ENCODE measurements around the gene UBE2G1. TPM values are rescaled to one million over a fixed set of nuclear protein-coding genes. Genes with fewer than 3 reads are reported as not detected.

Gene UBE2G1
- total and polyA plus RNA-seq, 2 of the 13 experiments (the other 11 are each of a cell fraction or from before 2014, with no cell fraction given), result 27.9 to 42.6 TPM

- no peak overlapping the region for H3K27ac ChIP-seq (ENCODE audit: extremely low read length, insufficient read depth, low read length)
- H4K20me1 ChIP-seq (ENCODE audit: insufficient read depth, low read length), result no peaks in the 10 kb centered on the region
- peaks cover 20% of the 10 kb centered on the region for H3K4me1 ChIP-seq (ENCODE audit: insufficient read depth, low read length)
- FAIRE-seq, result no peak
- H3K36me3 ChIP-seq (replicated peaks in 1 of 2; ENCODE audit: control insufficient read depth in 1 of 2, insufficient read depth in 2 of 2, low read length in 2 of 2), result 0 out of 5 replicates have a peak, but pooled peaks cover 2 to 8% of the 10 kb centered on the region in 2 experiments
- intact Hi-C loops (cut with micrococcal nuclease; ENCODE audit: unreplicated experiment), result no loop called here
- H3K9me3 ChIP-seq (ENCODE audit: low read length), result no peaks in the 10 kb centered on the region
- H3K4me3 ChIP-seq (replicated peaks in 1 of 3; ENCODE audit: insufficient read depth in 1 of 3, low read depth in 2 of 3, low read length in 3 of 3), result no peak overlapping the region
- H2AFZ ChIP-seq (ENCODE audit: low read length), result no peak overlapping the region
- H3K9ac ChIP-seq (ENCODE audit: insufficient read depth, low read depth, low read length), result no peak overlapping the region
- ChIA-PET CTCF (ENCODE audit: low intra/inter-chr PET ratio, low total read pairs) (no interaction called here), POLR2A (no interaction called here)
- BruUV-seq (replicated peaks), result no TSS peak
- TF ChIP-seq ZBTB4 (CRISPR knock-in tag; IDR thresholded peaks at IDR 0.05; ENCODE audit: borderline replicate concordance) (no peak), SATB2 (CRISPR knock-in tag; IDR thresholded peaks at IDR 0.05) (no peak), AGO1 (IDR thresholded peaks at IDR 0.05; ENCODE audit: low read depth, low read length, poor library complexity, severe bottlenecking) (no peak)
- no peak for ATAC-seq
- no peaks in the 10 kb centered on the region for H3K27me3 ChIP-seq (ENCODE audit: control insufficient read depth in 1 of 2, insufficient read depth in 2 of 2, low read length in 2 of 2)
- H3K79me2 ChIP-seq (ENCODE audit: insufficient read depth, low read length), result no peaks in the 10 kb centered on the region
- in situ Hi-C loops (cut with HindIII; ENCODE audit: extremely low pct_ligation_motif_present, low pct_unique_long_range_greater_than_20kb), result no loop called here
- 99% methylated on average over 19 of the region's 47 CpGs for WGBS (ENCODE audit: low lambda C conversion rate)
- H3K4me2 ChIP-seq (ENCODE audit: low read depth, low read length), result no peak overlapping the region
- DNase-seq (ENCODE audit: low spot score), result no peak
These were observed 144.4 kb downstream of the UBE2G1 start for GRCh38 chr17:4221899-4222659.

GRCh38 chr17:4221163-4221562, 145.3 kb downstream of the UBE2G1 start:
- CTCF ChIA-PET (ENCODE audit: low intra/inter-chr PET ratio, low total read pairs), result no interaction called here
- Histone ChIP-seq H3K4me2 (ENCODE audit: low read depth, low read length) (peak overlapping the region; percentile 34; the same call in 1 of the 2 replicates), H3K79me2 (ENCODE audit: insufficient read depth, low read length) (no peaks in the 10 kb centered on the region), H3K9ac (ENCODE audit: insufficient read depth, low read depth, low read length) (no peak overlapping the region), H4K20me1 (ENCODE audit: insufficient read depth, low read length) (no peaks in the 10 kb centered on the region), H3K27me3 (ENCODE audit: control insufficient read depth in 1 of 2, insufficient read depth in 2 of 2, low read length in 2 of 2) (no peaks in the 10 kb centered on the region), H3K27ac (ENCODE audit: extremely low read length, insufficient read depth, low read length) (peak overlapping the region; percentile 24), H3K9me3 (ENCODE audit: low read length) (no peaks in the 10 kb centered on the region), H3K4me1 (ENCODE audit: insufficient read depth, low read length) (peaks cover 20% of the 10 kb centered on the region), H3K36me3 (replicated peaks in 1 of 2; ENCODE audit: control insufficient read depth in 1 of 2, insufficient read depth in 2 of 2, low read length in 2 of 2) (peaks cover 4 to 15% of the 10 kb centered on the region in 2 experiments; a peak in 2 of 5 replicates), H2AFZ (ENCODE audit: low read length) (no peak overlapping the region), H3K4me3 (replicated peaks in 1 of 3; ENCODE audit: insufficient read depth in 1 of 3, low read depth in 2 of 3, low read length in 3 of 3) (no peak overlapping the region)
- ATAC-seq, result peak; percentile 88
- intact Hi-C loops (cut with micrococcal nuclease; ENCODE audit: unreplicated experiment) (no loop called here), in situ Hi-C loops (cut with HindIII; ENCODE audit: extremely low pct_ligation_motif_present, low pct_unique_long_range_greater_than_20kb) (no loop called here)
- BruUV-seq (replicated peaks), result no TSS peak
- DNase-seq (ENCODE audit: low spot score), result peak; percentile 59
- WGBS (ENCODE audit: low lambda C conversion rate), result 0% methylated on average over 4 of the region's 4 CpGs
- POLR2A ChIA-PET, result no interaction called here
- FAIRE-seq, result peak; percentile 67
- no peak for TF ChIP-seq AGO2 (optimal IDR thresholded peaks at IDR 0.05; ENCODE audit: low read depth, low read length)
- no peak for TF ChIP-seq ZKSCAN8 (CRISPR knock-in tag; IDR thresholded peaks at IDR 0.05; ENCODE audit: borderline replicate concordance)
- peak; percentile 9; the same call in 1 of the 2 replicates for TF ChIP-seq CREM (IDR thresholded peaks at IDR 0.05)
- no peak for TF ChIP-seq CREM (CRISPR knock-in tag; IDR thresholded peaks at IDR 0.05)
- no peak for TF ChIP-seq STAG1 (CRISPR knock-in tag; IDR thresholded peaks at IDR 0.05)
- TF ChIP-seq BHLHE40 (IDR thresholded peaks at IDR 0.05; ENCODE audit: low read length), result no peak
- TF ChIP-seq, protein P1, sequence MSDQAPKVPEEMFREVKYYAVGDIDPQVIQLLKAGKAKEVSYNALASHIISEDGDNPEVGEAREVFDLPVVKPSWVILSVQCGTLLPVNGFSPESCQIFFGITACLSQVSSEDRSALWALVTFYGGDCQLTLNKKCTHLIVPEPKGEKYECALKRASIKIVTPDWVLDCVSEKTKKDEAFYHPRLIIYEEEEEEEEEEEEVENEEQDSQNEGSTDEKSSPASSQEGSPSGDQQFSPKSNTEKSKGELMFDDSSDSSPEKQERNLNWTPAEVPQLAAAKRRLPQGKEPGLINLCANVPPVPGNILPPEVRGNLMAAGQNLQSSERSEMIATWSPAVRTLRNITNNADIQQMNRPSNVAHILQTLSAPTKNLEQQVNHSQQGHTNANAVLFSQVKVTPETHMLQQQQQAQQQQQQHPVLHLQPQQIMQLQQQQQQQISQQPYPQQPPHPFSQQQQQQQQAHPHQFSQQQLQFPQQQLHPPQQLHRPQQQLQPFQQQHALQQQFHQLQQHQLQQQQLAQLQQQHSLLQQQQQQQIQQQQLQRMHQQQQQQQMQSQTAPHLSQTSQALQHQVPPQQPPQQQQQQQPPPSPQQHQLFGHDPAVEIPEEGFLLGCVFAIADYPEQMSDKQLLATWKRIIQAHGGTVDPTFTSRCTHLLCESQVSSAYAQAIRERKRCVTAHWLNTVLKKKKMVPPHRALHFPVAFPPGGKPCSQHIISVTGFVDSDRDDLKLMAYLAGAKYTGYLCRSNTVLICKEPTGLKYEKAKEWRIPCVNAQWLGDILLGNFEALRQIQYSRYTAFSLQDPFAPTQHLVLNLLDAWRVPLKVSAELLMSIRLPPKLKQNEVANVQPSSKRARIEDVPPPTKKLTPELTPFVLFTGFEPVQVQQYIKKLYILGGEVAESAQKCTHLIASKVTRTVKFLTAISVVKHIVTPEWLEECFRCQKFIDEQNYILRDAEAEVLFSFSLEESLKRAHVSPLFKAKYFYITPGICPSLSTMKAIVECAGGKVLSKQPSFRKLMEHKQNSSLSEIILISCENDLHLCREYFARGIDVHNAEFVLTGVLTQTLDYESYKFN (CRISPR knock-in tag; conservative IDR thresholded peaks at IDR 0.05), result peak; percentile 53; the same call in 1 of the 2 replicates
- TF ChIP-seq SOX6 (IDR thresholded peaks at IDR 0.05), result no peak
- peak; percentile 82 for TF ChIP-seq SOX6 (CRISPR knock-in tag; IDR thresholded peaks at IDR 0.05)

Measured in HepG2 (cell line).